DMS153 treated with DMSO at 0.1 percent for 48 hours (cell line): ENCODE data around the gene NT5C2.
"Not testable (repeated sequence)": the region's sequence is repeated elsewhere in the genome, so short reads cannot be mapped to it uniquely, and the experiment has no call there.

ENCODE experiments used
- DNase-seq: peaks from one replicate; lab custom pipeline; 2025; ENCODE audit not compliant: unreplicated experiment; lab: John Stamatoyannopoulos, UW

NT5C2 gene

GRCh38 chr10:103203466-103203865 is 10.4 kb upstream of the NT5C2 start:
- no peak for DNase-seq

GRCh38 chr10:103202319-103202718 is 9.2 kb upstream of the NT5C2 start:
- no peak for DNase-seq

- DNase-seq = no peak
These were observed 6.4 kb upstream of the NT5C2 start for GRCh38 chr10:103199488-103199887.

- no peak for DNase-seq
These were observed 5.6 kb upstream of the NT5C2 start for GRCh38 chr10:103198648-103199047.

GRCh38 chr10:103197903-103198302 is 4.8 kb upstream of the NT5C2 start:
- DNase-seq = no peak

- DNase-seq = no peak
These were observed 4.1 kb upstream of the NT5C2 start for GRCh38 chr10:103197174-103197573.

- no peak for DNase-seq
These were observed 3.4 kb upstream of the NT5C2 start for GRCh38 chr10:103196516-103196915.

GRCh38 chr10:103193820-103194529 is 903 bp upstream of the NT5C2 start:
- DNase-seq = no peak

- DNase-seq = peak; percentile 55
These were observed 493 bp downstream of the NT5C2 start for GRCh38 chr10:103192451-103193106.

GRCh38 chr10:103192089-103192450 is 1.0 kb downstream of the NT5C2 start:
- no peak for DNase-seq

- not testable (repeated sequence) for DNase-seq
These were observed 1.9 kb downstream of the NT5C2 start for GRCh38 chr10:103191198-103191597.

GRCh38 chr10:103188853-103189252 is 4.2 kb downstream of the NT5C2 start:
- DNase-seq = no peak

- no peak for DNase-seq
These were observed 6.9 kb downstream of the NT5C2 start for GRCh38 chr10:103186128-103186527.

GRCh38 chr10:103184615-103185014 is 8.5 kb downstream of the NT5C2 start:
- no peak for DNase-seq

- not testable (repeated sequence) for DNase-seq
These were observed 9.1 kb downstream of the NT5C2 start for GRCh38 chr10:103183991-103184451.

- DNase-seq = no peak
These were observed 11.8 kb downstream of the NT5C2 start for GRCh38 chr10:103181244-103181643.

GRCh38 chr10:103180491-103180890 is 12.6 kb downstream of the NT5C2 start:
- no peak for DNase-seq

- DNase-seq = no peak
These were observed 15.9 kb downstream of the NT5C2 start for GRCh38 chr10:103177123-103177522.

- DNase-seq = no peak
These were observed 17.3 kb downstream of the NT5C2 start for GRCh38 chr10:103175580-103176285.

- not testable (repeated sequence) for DNase-seq
These were observed 18.7 kb downstream of the NT5C2 start for GRCh38 chr10:103174324-103174723.

GRCh38 chr10:103171278-103171677 is 21.8 kb downstream of the NT5C2 start:
- no peak for DNase-seq

GRCh38 chr10:103168438-103168837 is 24.6 kb downstream of the NT5C2 start:
- no peak for DNase-seq
